AG09319 (cell line): ENCODE measurements around the gene RDH12.

ENCODE experiments used
- DNase-seq: peaks from one replicate; pipeline ENCODE4 v3.0.0-alpha.2; 2010; ENCODE audit warnings: low read depth; ENCODE audit errors: extremely low read depth
- TF ChIP-seq, protein P1 (sequence below): IDR thresholded peaks from 2 replicates; pipeline ENCODE4 v1.5.1; 2011; ENCODE audit warnings: low read depth, mild to moderate bottlenecking, inconsistent platforms, low read length, moderate library complexity

The RDH12 gene

GRCh38 chr14:67673451-67673850 is 28.2 kb upstream of the RDH12 start:
- no peak for DNase-seq
- TF ChIP-seq, protein P1, sequence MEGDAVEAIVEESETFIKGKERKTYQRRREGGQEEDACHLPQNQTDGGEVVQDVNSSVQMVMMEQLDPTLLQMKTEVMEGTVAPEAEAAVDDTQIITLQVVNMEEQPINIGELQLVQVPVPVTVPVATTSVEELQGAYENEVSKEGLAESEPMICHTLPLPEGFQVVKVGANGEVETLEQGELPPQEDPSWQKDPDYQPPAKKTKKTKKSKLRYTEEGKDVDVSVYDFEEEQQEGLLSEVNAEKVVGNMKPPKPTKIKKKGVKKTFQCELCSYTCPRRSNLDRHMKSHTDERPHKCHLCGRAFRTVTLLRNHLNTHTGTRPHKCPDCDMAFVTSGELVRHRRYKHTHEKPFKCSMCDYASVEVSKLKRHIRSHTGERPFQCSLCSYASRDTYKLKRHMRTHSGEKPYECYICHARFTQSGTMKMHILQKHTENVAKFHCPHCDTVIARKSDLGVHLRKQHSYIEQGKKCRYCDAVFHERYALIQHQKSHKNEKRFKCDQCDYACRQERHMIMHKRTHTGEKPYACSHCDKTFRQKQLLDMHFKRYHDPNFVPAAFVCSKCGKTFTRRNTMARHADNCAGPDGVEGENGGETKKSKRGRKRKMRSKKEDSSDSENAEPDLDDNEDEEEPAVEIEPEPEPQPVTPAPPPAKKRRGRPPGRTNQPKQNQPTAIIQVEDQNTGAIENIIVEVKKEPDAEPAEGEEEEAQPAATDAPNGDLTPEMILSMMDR, result no peak

- DNase-seq, result no peak
- TF ChIP-seq, protein P1, result no peak; the same call in 1 of the 2 replicates
These were observed 27.6 kb upstream of the RDH12 start for GRCh38 chr14:67674139-67674479.

- TF ChIP-seq, protein P1, result peak; percentile 25
- no peak for DNase-seq
These were observed 27.0 kb upstream of the RDH12 start, which contains the start of gene VTI1B for GRCh38 chr14:67674480-67675218. VTI1B (minus strand) TSS chr14:67674632; CDS start chr14:67674489, 143 bp downstream.

- TF ChIP-seq, protein P1, result no peak
These were observed 26.5 kb upstream of the RDH12 start for GRCh38 chr14:67675219-67675582.

DNA sequence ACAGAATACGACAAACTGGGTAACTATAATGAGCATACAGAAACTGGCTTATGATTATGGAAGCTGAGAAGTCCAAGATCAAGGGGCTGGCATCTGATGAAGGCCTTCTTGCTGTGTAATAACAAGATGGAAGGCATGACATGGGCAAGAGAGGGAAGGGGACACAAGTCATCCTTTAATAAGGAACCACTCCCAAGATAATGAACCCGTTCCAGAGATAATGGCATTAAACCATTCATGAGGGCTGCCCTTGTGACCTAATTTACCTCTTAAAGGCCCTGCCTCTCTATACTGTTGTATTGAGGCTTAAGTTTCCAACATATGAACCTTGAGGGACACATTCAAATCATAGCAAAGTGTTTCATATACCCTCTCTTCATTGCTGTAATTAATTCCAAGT is 22.7 kb upstream of the RDH12 start:
- DNase-seq, result no peak
- TF ChIP-seq, protein P1, result no peak

More at GRCh38 chr14:67675219-67675582, 26.5 kb upstream of the RDH12 start:
- no peak for DNase-seq

- DNase-seq, result no peak
- TF ChIP-seq, protein P1, result no peak
These were observed 21.5 kb upstream of the RDH12 start for GRCh38 chr14:67680121-67680602.

- TF ChIP-seq, protein P1, result no peak
- DNase-seq, result no peak
These were observed 20.7 kb upstream of the RDH12 start for GRCh38 chr14:67680941-67681340.
